HepG2 (cell line): ENCODE measurements around the gene CHRNB2. TPM values are rescaled to one million over a fixed set of nuclear protein-coding genes. Genes with fewer than 3 reads are reported as not detected.

Experiments
- ARID2 ChIP-seq: sonication (generic); formaldehyde crosslinking; IDR thresholded peaks from 2 replicates; pipeline ENCODE4 v1.8.1; 2022; ENCODE audit warnings: mild to moderate bottlenecking, missing genetic modification reagents, borderline replicate concordance
- DNMT1 ChIP-seq: sonication (generic); formaldehyde crosslinking; IDR thresholded peaks from 2 replicates; pipeline ENCODE4 v1.5.1; 2020; ENCODE audit warnings: mild to moderate bottlenecking, missing genetic modification reagents
- E2F5 ChIP-seq: sonication (generic); formaldehyde crosslinking; conservative IDR thresholded peaks from 2 replicates; pipeline ENCODE4 v1.4.0; 2020; ENCODE audit warnings: missing genetic modification reagents
- HHEX ChIP-seq: IDR thresholded peaks from 2 replicates; pipeline ENCODE4 v1.6.1; 2016; ENCODE audit warnings: control low read depth
- HOXA7 ChIP-seq: sonication (generic); formaldehyde crosslinking; IDR thresholded peaks from 2 replicates; pipeline ENCODE4 v1.8.1; 2022; ENCODE audit warnings: mild to moderate bottlenecking, missing genetic modification reagents, moderate library complexity
- MYNN ChIP-seq: sonication (generic); formaldehyde crosslinking; IDR thresholded peaks from 2 replicates; pipeline ENCODE4 v1.4.0; 2020; ENCODE audit warnings: mild to moderate bottlenecking, low read depth, missing genetic modification reagents
- SAP130 ChIP-seq: IDR thresholded peaks from 2 replicates; pipeline ENCODE4 v1.6.1; 2016; ENCODE audit warnings: low read depth
- SRY ChIP-seq: sonication (generic); formaldehyde crosslinking; IDR thresholded peaks from 2 replicates; pipeline ENCODE4 v1.8.0; 2022; ENCODE audit warnings: mild to moderate bottlenecking, missing genetic modification reagents
- ZC3H13 ChIP-seq: sonication (generic); formaldehyde crosslinking; IDR thresholded peaks from 2 replicates; pipeline ENCODE4 v1.8.1; 2023; ENCODE audit warnings: mild to moderate bottlenecking, missing genetic modification reagents, moderate library complexity
- ZNF160 ChIP-seq: sonication (generic); formaldehyde crosslinking; IDR thresholded peaks from 2 replicates; pipeline ENCODE4 v1.8.0; 2022; ENCODE audit warnings: mild to moderate bottlenecking, inconsistent platforms, missing genetic modification reagents
- ZNF432 ChIP-seq: sonication (generic); formaldehyde crosslinking; IDR thresholded peaks from 2 replicates; pipeline ENCODE4 v1.5.0; 2020; ENCODE audit warnings: missing genetic modification reagents, mild to moderate bottlenecking, borderline replicate concordance
- ZNF503 ChIP-seq: sonication (generic); formaldehyde crosslinking; IDR thresholded peaks from 2 replicates; pipeline ENCODE4 v1.4.0; 2020; ENCODE audit warnings: missing genetic modification reagents
- ZNF570 ChIP-seq: sonication (generic); formaldehyde crosslinking; IDR thresholded peaks from 2 replicates; pipeline ENCODE4 v1.4.0; 2020; ENCODE audit warnings: mild to moderate bottlenecking, missing genetic modification reagents, borderline replicate concordance
- ZNF749 ChIP-seq: sonication (generic); formaldehyde crosslinking; IDR thresholded peaks from 2 replicates; pipeline ENCODE4 v1.8.0; 2022; ENCODE audit warnings: mild to moderate bottlenecking, missing genetic modification reagents, moderate library complexity, borderline replicate concordance
- polyA plus RNA-seq, 8 experiments: library from polyadenylated mRNA; depleted of rRNA in 3 of 8; stranded (reverse) in 7 of 8; unstranded in 1 of 8; fragments of >200 nt; fragmentation: Illumina TruSeq in 4 of 8; extraction: Trizol in 4 of 8; gene quantifications; 2 replicates each; pipeline versions ENCODE4 v1.2.1 to v1.2.3, GENCODE V29; 2011 to 2016; ENCODE audit warnings: low read depth in 4 of 8, missing spikeins in 1 of 8, mixed read lengths in 1 of 8; ENCODE audit not compliant: insufficient read depth in 1 of 8
- total RNA-seq, 5 experiments: library from RNA; depleted of rRNA; stranded (reverse); fragments of >200 nt; fragmentation: Illumina TruSeq; extraction: Trizol; gene quantifications; 2 replicates each; pipeline ENCODE4 v1.2.3, GENCODE V29; 2016; ENCODE audit warnings: low read depth in 1 of 5
- TF ChIP-seq, protein P1 (sequence below), 2 experiments: sonication (generic) in 1 of 2; formaldehyde crosslinking in 1 of 2; IDR thresholded peaks; 2 replicates each; pipeline versions ENCODE4 v1.5.1 to v1.6.1; 2011 to 2020; ENCODE audit warnings: borderline replicate concordance in 1 of 2, low read depth in 1 of 2, low read length in 1 of 2, mild to moderate bottlenecking in 1 of 2, missing genetic modification reagents in 1 of 2, moderate library complexity in 1 of 2
- TF ChIP-seq, protein P2 (sequence below): IDR thresholded peaks from 2 replicates; pipeline ENCODE4 v1.6.1; 2016; ENCODE audit warnings: low read depth, missing genetic modification reagents, missing compliant biosample characterization

Gene CHRNB2
- total and polyA plus RNA-seq, 2 of the 13 experiments (the other 11 are each of a cell fraction or from before 2014, with no cell fraction given) = 0.03 to 0.07 TPM

GRCh38 chr1:154607609-154608396, 40.2 kb downstream of the CHRNB2 start, which contains the start of gene ADAR (continued):
- TF ChIP-seq, protein P1, sequence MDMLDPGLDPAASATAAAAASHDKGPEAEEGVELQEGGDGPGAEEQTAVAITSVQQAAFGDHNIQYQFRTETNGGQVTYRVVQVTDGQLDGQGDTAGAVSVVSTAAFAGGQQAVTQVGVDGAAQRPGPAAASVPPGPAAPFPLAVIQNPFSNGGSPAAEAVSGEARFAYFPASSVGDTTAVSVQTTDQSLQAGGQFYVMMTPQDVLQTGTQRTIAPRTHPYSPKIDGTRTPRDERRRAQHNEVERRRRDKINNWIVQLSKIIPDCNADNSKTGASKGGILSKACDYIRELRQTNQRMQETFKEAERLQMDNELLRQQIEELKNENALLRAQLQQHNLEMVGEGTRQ (IDR thresholded peaks at IDR 0.05; ENCODE audit: low read depth, low read length) = no peak
- TF ChIP-seq, protein P1 (CRISPR knock-in tag; IDR thresholded peaks at IDR 0.05; ENCODE audit: borderline replicate concordance) = no peak; the same call in 1 of the 2 replicates
- TF ChIP-seq SAP130 (CRISPR knock-in tag) = peak; percentile 80
- TF ChIP-seq ZC3H13 (CRISPR knock-in tag) = peak; percentile 32; the same call in 1 of the 2 replicates
- peak; percentile 90; the same call in 1 of the 2 replicates for TF ChIP-seq DNMT1 (CRISPR knock-in tag)
- no peak; the same call in 1 of the 2 replicates for TF ChIP-seq ZNF503 (CRISPR knock-in tag)
- no peak for TF ChIP-seq ARID2 (CRISPR knock-in tag)
- TF ChIP-seq ZNF160 = no peak
- no peak for TF ChIP-seq E2F5 (CRISPR knock-in tag)
- TF ChIP-seq ZNF432 = no peak
- no peak for TF ChIP-seq MYNN (CRISPR knock-in tag)
- no peak for TF ChIP-seq HHEX (CRISPR knock-in tag)
- TF ChIP-seq, protein P2, sequence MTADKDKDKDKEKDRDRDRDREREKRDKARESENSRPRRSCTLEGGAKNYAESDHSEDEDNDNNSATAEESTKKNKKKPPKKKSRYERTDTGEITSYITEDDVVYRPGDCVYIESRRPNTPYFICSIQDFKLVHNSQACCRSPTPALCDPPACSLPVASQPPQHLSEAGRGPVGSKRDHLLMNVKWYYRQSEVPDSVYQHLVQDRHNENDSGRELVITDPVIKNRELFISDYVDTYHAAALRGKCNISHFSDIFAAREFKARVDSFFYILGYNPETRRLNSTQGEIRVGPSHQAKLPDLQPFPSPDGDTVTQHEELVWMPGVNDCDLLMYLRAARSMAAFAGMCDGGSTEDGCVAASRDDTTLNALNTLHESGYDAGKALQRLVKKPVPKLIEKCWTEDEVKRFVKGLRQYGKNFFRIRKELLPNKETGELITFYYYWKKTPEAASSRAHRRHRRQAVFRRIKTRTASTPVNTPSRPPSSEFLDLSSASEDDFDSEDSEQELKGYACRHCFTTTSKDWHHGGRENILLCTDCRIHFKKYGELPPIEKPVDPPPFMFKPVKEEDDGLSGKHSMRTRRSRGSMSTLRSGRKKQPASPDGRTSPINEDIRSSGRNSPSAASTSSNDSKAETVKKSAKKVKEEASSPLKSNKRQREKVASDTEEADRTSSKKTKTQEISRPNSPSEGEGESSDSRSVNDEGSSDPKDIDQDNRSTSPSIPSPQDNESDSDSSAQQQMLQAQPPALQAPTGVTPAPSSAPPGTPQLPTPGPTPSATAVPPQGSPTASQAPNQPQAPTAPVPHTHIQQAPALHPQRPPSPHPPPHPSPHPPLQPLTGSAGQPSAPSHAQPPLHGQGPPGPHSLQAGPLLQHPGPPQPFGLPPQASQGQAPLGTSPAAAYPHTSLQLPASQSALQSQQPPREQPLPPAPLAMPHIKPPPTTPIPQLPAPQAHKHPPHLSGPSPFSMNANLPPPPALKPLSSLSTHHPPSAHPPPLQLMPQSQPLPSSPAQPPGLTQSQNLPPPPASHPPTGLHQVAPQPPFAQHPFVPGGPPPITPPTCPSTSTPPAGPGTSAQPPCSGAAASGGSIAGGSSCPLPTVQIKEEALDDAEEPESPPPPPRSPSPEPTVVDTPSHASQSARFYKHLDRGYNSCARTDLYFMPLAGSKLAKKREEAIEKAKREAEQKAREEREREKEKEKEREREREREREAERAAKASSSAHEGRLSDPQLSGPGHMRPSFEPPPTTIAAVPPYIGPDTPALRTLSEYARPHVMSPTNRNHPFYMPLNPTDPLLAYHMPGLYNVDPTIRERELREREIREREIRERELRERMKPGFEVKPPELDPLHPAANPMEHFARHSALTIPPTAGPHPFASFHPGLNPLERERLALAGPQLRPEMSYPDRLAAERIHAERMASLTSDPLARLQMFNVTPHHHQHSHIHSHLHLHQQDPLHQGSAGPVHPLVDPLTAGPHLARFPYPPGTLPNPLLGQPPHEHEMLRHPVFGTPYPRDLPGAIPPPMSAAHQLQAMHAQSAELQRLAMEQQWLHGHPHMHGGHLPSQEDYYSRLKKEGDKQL (CRISPR knock-in tag) = 0 out of 2 replicates have a peak, but pooled peaks have one; percentile 29
- TF ChIP-seq ZNF749 (CRISPR knock-in tag) = no peak
- no peak for TF ChIP-seq HOXA7
- no peak for TF ChIP-seq SRY (CRISPR knock-in tag)
- no peak for TF ChIP-seq ZNF570 (CRISPR knock-in tag)
